Naive thymus-derived CD8-positive, alpha-beta T cell (primary cell): ENCODE measurements around the gene SETD2. TPM values are rescaled to one million over a fixed set of nuclear protein-coding genes. Genes with fewer than 3 reads are reported as not detected.

Experiments used
- ATAC-seq, 2 donors: fragments of 150-1000 bp; cut with Tn5 transposase in 1 of 2; sonication (Bioruptor Pico), chemical (Tn5 transposase) in 1 of 2; 1 replicate in 1 of 2; 2 replicates in 1 of 2; pipeline ENCODE4 v1.10.0; 2021; ENCODE audit warnings: mild to moderate bottlenecking in 2 of 2, moderate library complexity in 2 of 2
- POLR2A ChIA-PET: fragments of 350-600 bp; sonication (Branson Sonifier 250); formaldehyde crosslinking; loops from one replicate; lab custom pipeline; 2021; ENCODE audit warnings: antibody characterized with exemption; lab: Charles Lee
- DNase-seq, 10 donors: peaks; one replicate each; pipeline versions ENCODE4 v3.0.0 to v3.0.0-alpha.2; 2020 to 2022
- H3K27ac Mint-ChIP-seq, 10 donors: one replicate each; pipeline ENCODE4 v1.8.0; 2020 to 2022; ENCODE audit warnings: mild to moderate bottlenecking in 10 of 10, mixed read lengths in 10 of 10, moderate library complexity in 4 of 10, inconsistent platforms in 1 of 10
- H3K27me3 Mint-ChIP-seq, 5 donors: one replicate each; pipeline ENCODE4 v1.8.0; 2021 to 2022; ENCODE audit warnings: mixed read lengths in 5 of 5
- H3K36me3 Mint-ChIP-seq, 3 donors: one replicate each; pipeline ENCODE4 v1.8.0; 2020 to 2022; ENCODE audit warnings: mixed read lengths in 3 of 3, mild to moderate bottlenecking in 2 of 3, inconsistent platforms in 1 of 3
- H3K4me1 Mint-ChIP-seq, 4 donors: one replicate each; pipeline ENCODE4 v1.8.0; 2021 to 2022; ENCODE audit warnings: mixed read lengths in 4 of 4
- H3K4me3 Mint-ChIP-seq, 10 donors: one replicate each; pipeline ENCODE4 v1.8.0; 2020 to 2022; ENCODE audit warnings: mild to moderate bottlenecking in 10 of 10, mixed read lengths in 10 of 10, moderate library complexity in 6 of 10, inconsistent platforms in 1 of 10
- H3K9me3 Mint-ChIP-seq, 9 donors: one replicate each; pipeline ENCODE4 v1.8.0; 2020 to 2022; ENCODE audit warnings: mixed read lengths in 9 of 9, mild to moderate bottlenecking in 3 of 9, inconsistent platforms in 1 of 9, moderate library complexity in 1 of 9
- polyA plus RNA-seq, 3 donors: library from polyadenylated mRNA; unstranded; fragments of 300-500 nt; fragmentation: Illumina TruSeq; gene quantifications; one replicate each; pipeline ENCODE4 v1.2.3, GENCODE V29; 2021
- total RNA-seq, 8 experiments: library from RNA in 2 of 8; stranded (reverse) in 2 of 8; gene quantifications; one replicate each; pipeline ENCODE4 v1.2.3 and lab custom pipeline; 2021 to 2026

The SETD2 gene
- total and polyA plus RNA-seq, 5 experiments from 2014 or later: 11.8 to 85.0 (median 23.4) TPM

DNA sequence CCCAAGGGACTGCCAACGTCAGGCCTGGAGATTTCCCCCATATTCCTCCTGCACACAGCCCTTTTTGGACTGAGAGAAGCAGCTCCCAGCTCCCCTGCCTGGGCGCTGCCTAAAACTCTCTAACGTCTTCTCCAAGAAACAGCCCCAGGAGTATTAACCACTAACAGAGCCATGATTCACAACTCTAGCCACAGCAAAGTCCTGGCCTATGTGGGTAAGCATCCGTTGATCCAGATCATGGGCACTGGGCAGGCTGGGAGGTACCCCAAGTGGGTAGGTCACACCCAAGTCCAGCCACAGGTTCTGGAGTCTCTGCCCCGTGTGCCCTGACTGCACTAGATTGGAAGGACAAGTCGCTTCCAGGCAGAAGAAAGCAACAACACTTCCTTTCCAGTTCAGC, 152.5 kb downstream of the SETD2 start:
- peaks cover 0 to 22% (median 0%) of the 10 kb centered on the region in 3 donors for H3K36me3 Mint-ChIP-seq
- no peaks in the 10 kb centered on the region for H3K9me3 Mint-ChIP-seq
- H3K4me1 Mint-ChIP-seq: peaks cover 0 to 25% (median 11%) of the 10 kb centered on the region in 4 donors
- POLR2A ChIA-PET: interaction anchor here (0.7 to 1.6 kb wide), 2 partner anchors 31 to 35 kb away, joined by 3 to 4 read pairs; partner anchors contain the start of gene CCDC12
- no peaks in the 10 kb centered on the region for H3K27me3 Mint-ChIP-seq
- peak overlapping the region in 4 of 10 donors; percentile 26 to 80 (median 50) for H3K4me3 Mint-ChIP-seq
- DNase-seq: peak in 1 of 10 donors; percentile 16
- peak overlapping the region; percentile 9 to 91 (median 76) for H3K27ac Mint-ChIP-seq
- ATAC-seq: no peak

DNA sequence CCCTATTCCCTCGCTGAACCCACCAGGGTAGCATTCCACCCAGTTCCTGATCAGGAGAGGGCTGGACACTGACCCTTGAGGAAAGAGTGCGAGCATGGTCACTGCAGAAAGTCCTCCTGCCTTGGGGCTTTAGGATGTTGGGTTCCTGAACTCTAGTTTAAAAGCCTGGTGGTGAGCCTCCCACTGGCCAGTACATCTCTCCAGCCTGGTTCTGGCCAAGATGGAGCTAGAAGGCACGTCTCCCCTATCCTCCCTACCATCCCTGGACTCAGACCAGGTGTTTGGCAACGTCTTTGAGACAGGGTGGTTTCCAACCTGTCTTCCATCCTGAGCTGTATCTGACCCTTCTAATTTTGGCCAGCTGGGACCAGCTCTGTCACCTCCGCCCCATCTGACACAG, 153.0 kb downstream of the SETD2 start:
- Mint-ChIP-seq H3K9me3 (no peaks in the 10 kb centered on the region), H3K4me3 (peak overlapping the region in 7 of 10 donors; percentile 31 to 80 (median 68)), H3K27me3 (no peaks in the 10 kb centered on the region), H3K4me1 (peaks cover under 1 to 21% (median 9%) of the 10 kb centered on the region in 4 donors), H3K27ac (peak overlapping the region in 9 of 10 donors; percentile 19 to 91 (median 74)), H3K36me3 (peaks cover 0 to 22% (median 1%) of the 10 kb centered on the region in 3 donors)
- ATAC-seq: no peak
- POLR2A ChIA-PET: interaction anchor here (0.7 to 1.6 kb wide), 2 partner anchors 31 to 34 kb away, joined by 3 to 4 read pairs; partner anchors contain the start of gene CCDC12
- DNase-seq: no peak

DNA sequence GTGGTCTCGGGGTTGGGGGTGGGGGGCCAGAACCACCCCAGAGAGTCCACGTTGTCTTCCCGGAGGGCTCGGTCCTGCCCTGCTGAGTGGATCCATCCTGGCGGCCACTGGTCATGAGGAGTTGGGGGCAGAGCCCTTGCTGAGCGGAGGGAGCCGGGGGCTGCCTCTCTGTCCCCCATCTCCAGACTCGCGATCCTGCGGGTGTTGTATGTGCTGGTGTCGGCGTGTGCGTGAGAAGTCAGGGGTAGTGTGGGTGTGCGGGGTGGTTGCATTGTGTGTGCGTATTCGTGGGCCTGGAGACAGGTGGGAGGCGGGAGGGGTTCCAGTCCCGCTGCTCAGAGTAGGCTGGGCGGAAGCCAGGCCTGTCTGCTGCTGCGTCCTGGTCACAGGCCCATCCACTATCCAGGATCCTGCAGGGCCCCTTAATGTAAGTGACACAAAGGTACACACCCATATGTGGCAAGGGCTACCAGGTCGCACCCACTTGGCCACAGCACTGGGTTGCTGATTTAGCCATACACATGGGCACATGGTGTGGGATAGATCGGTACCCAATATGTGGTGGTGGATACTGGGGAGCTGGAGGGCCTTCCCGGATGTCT, 153.7 kb downstream of the SETD2 start:
- Mint-ChIP-seq H3K27me3 (no peaks in the 10 kb centered on the region), H3K4me3 (peak overlapping the region; percentile 67 to 87 (median 79)), H3K27ac (peak overlapping the region; percentile 19 to 91 (median 88)), H3K36me3 (peaks cover 0 to 20% (median 3%) of the 10 kb centered on the region in 3 donors), H3K9me3 (no peaks in the 10 kb centered on the region), H3K4me1 (peaks cover 3 to 17% (median 9%) of the 10 kb centered on the region in 4 donors)
- DNase-seq (peak in 1 of 10 donors; percentile 18), ATAC-seq (no peak)
- POLR2A ChIA-PET: interaction anchor here (0.5 to 2.8 kb wide), 15 partner anchors 11 to 529 kb away, joined by 3 to 25 read pairs (median 4); partner anchors contain the start of genes CCDC12, KLHL18, NBEAL2 and SETD2

DNA sequence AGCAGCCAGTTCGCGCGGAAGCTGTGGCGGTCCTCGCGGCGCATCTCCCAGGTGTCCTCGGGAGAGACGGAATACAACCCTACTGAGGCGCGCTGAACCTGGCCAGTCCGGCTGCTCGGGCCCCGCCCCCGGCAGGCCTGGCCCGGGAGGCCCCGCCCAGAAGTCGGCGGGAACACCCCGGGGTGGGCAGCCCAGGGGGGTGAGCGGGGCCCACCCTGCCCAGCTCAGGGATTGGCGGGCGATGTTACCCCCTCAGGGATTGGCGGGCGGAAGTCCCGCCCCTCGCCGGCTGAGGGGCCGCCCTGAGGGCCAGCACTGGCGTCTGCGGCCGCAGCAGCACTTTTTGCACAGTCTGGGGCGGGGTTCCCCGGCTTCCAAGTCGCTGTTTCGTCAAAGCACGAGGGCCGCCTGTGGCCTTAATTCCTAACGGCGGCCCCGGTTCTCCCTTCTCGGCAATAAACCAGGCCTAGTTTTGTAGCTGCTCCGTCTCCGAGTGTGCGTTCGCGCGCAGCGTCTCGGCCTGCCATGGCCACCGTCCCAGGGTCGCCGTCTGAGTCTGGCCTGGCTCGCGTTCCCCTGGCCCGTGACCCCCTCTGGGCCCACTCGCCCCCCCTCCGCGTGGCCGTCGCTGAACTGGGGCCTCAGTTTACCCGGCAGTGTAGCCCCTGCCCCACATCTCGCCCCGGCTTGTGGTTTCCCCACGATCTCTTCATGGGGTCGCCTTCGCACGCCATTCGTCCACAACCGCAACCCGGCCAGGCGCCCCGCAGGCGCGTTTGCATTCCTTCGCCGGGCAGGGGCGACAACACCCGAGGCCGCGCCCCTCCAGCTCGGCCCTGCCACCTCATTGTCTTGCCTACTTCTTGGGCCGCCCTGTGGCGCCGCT, 154.4 kb downstream of the SETD2 start:
- H3K27ac Mint-ChIP-seq: peak overlapping the region; percentile 19 to 91 (median 88)
- H3K4me1 Mint-ChIP-seq: peaks cover 3 to 15% (median 9%) of the 10 kb centered on the region in 4 donors
- POLR2A ChIA-PET: interaction anchor here (0.5 to 2.8 kb wide), 19 partner anchors 10 to 529 kb away, joined by 3 to 25 read pairs (median 3); partner anchors contain the start of genes CCDC12, KLHL18, NBEAL2 and SETD2
- H3K36me3 Mint-ChIP-seq: peaks cover 0 to 22% (median 3%) of the 10 kb centered on the region in 3 donors
- DNase-seq: peak; percentile 65 to 91 (median 84)
- no peaks in the 10 kb centered on the region for H3K27me3 Mint-ChIP-seq
- ATAC-seq: peak; percentile 95
- no peaks in the 10 kb centered on the region for H3K9me3 Mint-ChIP-seq
- peak overlapping the region; percentile 67 to 87 (median 79) for H3K4me3 Mint-ChIP-seq

DNA sequence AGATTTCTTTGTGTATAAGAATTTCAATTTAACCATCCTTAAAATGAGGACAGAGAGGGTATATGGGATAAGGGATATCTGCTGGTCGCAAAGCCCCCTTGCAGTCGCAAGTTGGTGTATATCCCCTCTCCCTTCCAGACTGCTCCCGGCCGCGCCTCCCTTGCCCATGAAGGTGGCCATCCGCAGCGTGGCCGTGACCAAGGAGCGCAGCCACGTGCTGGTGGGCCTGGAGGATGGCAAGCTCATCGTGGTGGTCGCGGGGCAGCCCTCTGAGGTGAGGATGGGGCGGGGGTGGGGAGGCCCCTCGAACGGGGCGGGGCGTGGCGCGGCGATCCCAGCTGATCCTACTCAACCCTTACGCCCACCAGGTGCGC, 155.1 kb downstream of the SETD2 start:
- Mint-ChIP-seq H3K27ac (peak overlapping the region in 7 of 10 donors; percentile 34 to 90 (median 74)), H3K36me3 (peaks cover 0 to 19% (median 3%) of the 10 kb centered on the region in 3 donors)
- POLR2A ChIA-PET: interaction anchor here (0.6 to 2.8 kb wide), 17 partner anchors 9 to 274 kb away, joined by 3 to 25 read pairs (median 3); partner anchors contain the start of genes CCDC12, KLHL18, NBEAL2 and SETD2

DNA sequence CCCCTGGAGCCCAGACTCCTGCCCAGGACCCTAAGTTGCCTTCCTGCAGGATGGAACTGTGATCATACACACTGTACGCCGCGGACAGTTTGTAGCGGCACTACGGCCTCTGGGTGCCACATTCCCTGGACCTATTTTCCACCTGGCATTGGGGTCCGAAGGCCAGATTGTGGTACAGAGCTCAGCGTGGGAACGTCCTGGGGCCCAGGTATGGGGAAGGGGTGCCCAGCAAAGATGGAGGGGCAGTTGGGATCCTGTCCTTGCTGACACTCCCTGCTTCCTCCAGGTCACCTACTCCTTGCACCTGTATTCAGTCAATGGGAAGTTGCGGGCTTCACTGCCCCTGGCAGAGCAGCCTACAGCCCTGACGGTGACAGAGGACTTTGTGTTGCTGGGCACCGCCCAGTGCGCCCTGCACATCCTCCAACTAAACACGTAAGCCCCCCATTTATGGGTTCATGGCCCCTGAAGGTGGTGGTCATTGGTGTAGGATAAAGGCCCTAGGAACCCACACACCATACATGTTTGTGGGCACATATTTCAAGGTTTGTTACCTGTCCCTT, 155.6 kb downstream of the SETD2 start:
- ATAC-seq (no peak), DNase-seq (no peak)
- Mint-ChIP-seq H3K4me1 (peaks cover 3 to 12% (median 7%) of the 10 kb centered on the region in 4 donors), H3K27me3 (no peaks in the 10 kb centered on the region), H3K9me3 (no peaks in the 10 kb centered on the region), H3K4me3 (peak overlapping the region in 9 of 10 donors; percentile 53 to 80 (median 66)), H3K36me3 (peaks cover 0 to 18% (median 3%) of the 10 kb centered on the region in 3 donors), H3K27ac (peak overlapping the region in 7 of 10 donors; percentile 34 to 90 (median 74))
- POLR2A ChIA-PET: interaction anchor here (0.9 to 2.8 kb wide), 5 partner anchors 19 to 32 kb away, joined by 3 to 25 read pairs (median 4); partner anchors contain the start of genes CCDC12 and NBEAL2

More for the DNA sequence above, 155.1 kb downstream of the SETD2 start:
- Mint-ChIP-seq H3K4me3 (peak overlapping the region in 9 of 10 donors; percentile 56 to 80 (median 68)), H3K4me1 (peaks cover 3 to 12% (median 8%) of the 10 kb centered on the region in 4 donors), H3K27me3 (no peaks in the 10 kb centered on the region), H3K9me3 (no peaks in the 10 kb centered on the region)
- ATAC-seq (no peak), DNase-seq (no peak)

DNA sequence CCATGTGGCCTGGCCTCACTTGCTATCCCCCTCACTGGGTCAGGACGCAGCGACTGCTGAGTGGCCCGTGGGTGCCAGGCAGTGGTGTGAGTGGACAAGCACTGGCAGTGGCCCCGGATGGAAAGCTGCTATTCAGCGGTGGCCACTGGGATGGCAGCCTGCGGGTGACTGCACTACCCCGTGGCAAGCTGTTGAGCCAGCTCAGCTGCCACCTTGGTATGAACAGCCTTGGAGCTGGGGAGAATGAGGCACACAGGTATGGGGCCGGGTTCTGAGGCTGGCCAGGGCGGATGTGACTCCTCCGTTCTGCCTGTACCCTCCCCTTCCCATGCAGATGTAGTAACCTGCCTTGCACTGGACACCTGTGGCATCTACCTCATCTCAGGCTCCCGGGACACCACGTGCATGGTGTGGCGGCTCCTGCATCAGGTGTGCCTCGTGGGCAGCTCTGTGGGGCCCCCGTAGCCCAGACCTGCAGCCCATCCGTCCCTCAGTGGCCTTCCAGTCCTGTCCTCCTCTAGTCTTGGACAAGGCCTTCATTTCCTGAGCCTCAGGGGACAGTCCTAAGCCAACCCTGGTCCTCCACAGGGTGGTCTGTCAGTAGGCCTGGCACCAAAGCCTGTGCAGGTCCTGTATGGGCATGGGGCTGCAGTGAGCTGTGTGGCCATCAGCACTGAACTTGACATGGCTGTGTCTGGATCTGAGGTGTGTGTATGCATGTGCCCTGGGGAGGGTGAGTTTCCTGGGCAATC, 156.3 kb downstream of the SETD2 start:
- Mint-ChIP-seq H3K27ac (peak overlapping the region in 2 of 10 donors; percentile 43 to 53), H3K27me3 (no peaks in the 10 kb centered on the region), H3K4me3 (no peak overlapping the region), H3K9me3 (no peaks in the 10 kb centered on the region), H3K4me1 (peaks cover 3 to 12% (median 7%) of the 10 kb centered on the region in 4 donors), H3K36me3 (peaks cover 0 to 22% (median 3%) of the 10 kb centered on the region in 3 donors)
- DNase-seq: peak in 1 of 10 donors; percentile 54
- ATAC-seq: no peak
- POLR2A ChIA-PET: interaction anchor here (1.0 to 2.8 kb wide), 2 partner anchors 31 to 74 kb away, joined by 3 to 25 read pairs; partner anchors contain the start of gene CCDC12

DNA sequence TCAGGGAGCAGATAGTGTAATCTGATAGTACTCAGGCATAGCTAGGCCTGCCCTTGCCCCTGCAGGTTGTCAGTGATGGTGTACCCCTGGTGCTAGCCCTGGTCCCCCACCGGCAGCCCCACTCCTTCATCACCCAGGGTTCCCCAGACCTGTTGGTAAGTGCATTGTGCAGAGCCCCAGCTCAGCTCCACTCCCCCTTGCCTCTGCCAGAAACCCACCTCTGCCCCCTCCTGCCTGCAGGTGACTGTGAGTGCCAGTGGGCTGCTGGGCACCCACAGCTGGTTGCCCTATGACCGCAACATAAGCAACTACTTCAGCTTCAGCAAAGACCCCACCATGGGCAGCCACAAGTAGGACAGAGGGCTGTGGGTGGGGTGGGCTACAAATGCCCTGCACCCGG, 156.9 kb downstream of the SETD2 start:
- POLR2A ChIA-PET: interaction anchor here (0.5 to 1.0 kb wide), 3 partner anchors 30 to 108 kb away, joined by 3 to 6 read pairs (median 3); partner anchors contain the start of gene CCDC12
- H3K9me3 Mint-ChIP-seq: no peaks in the 10 kb centered on the region
- H3K4me1 Mint-ChIP-seq: peaks cover 4 to 12% (median 7%) of the 10 kb centered on the region in 4 donors
- no peak overlapping the region for H3K4me3 Mint-ChIP-seq
- peak overlapping the region in 5 of 10 donors; percentile 47 to 86 (median 55) for H3K27ac Mint-ChIP-seq
- DNase-seq (no peak), ATAC-seq (no peak)
- no peaks in the 10 kb centered on the region for H3K27me3 Mint-ChIP-seq
- peaks cover 0 to 25% (median 4%) of the 10 kb centered on the region in 3 donors for H3K36me3 Mint-ChIP-seq

DNA sequence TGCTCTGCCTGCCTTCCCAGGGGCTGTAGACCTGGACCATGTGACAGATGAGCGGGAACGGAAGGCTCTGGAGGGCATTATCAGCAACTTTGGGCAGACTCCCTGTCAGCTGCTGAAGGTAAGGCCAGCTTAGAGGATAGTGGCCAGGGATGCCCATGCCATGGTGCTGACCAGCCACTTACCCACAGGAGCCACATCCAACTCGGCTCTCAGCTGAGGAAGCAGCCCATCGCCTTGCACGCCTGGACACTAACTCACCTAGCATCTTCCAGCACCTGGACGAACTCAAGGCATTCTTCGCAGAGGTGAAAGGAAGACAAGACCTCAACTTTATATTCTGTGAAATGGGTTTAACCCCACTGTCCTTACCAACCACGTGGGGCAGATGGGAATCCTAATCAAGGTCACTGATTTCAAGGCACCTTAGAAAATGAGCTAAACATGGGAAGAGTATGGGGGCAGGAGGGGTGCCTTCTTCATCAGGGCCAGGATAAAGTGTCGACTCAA, 157.7 kb downstream of the SETD2 start:
- H3K27ac Mint-ChIP-seq: peak overlapping the region in 9 of 10 donors; percentile 5 to 86 (median 54)
- H3K36me3 Mint-ChIP-seq: peaks cover 0 to 25% (median 4%) of the 10 kb centered on the region in 3 donors
- no peaks in the 10 kb centered on the region for H3K27me3 Mint-ChIP-seq
- POLR2A ChIA-PET: interaction anchor here (0.5 to 1.1 kb wide), 6 partner anchors 11 to 109 kb away, joined by 3 to 6 read pairs (median 3); partner anchors contain the start of gene CCDC12
- DNase-seq (no peak), ATAC-seq (no peak)
- H3K4me1 Mint-ChIP-seq: peaks cover 4 to 12% (median 7%) of the 10 kb centered on the region in 4 donors
- H3K9me3 Mint-ChIP-seq: no peaks in the 10 kb centered on the region
- H3K4me3 Mint-ChIP-seq: peak overlapping the region in 1 of 10 donors; percentile 70

DNA sequence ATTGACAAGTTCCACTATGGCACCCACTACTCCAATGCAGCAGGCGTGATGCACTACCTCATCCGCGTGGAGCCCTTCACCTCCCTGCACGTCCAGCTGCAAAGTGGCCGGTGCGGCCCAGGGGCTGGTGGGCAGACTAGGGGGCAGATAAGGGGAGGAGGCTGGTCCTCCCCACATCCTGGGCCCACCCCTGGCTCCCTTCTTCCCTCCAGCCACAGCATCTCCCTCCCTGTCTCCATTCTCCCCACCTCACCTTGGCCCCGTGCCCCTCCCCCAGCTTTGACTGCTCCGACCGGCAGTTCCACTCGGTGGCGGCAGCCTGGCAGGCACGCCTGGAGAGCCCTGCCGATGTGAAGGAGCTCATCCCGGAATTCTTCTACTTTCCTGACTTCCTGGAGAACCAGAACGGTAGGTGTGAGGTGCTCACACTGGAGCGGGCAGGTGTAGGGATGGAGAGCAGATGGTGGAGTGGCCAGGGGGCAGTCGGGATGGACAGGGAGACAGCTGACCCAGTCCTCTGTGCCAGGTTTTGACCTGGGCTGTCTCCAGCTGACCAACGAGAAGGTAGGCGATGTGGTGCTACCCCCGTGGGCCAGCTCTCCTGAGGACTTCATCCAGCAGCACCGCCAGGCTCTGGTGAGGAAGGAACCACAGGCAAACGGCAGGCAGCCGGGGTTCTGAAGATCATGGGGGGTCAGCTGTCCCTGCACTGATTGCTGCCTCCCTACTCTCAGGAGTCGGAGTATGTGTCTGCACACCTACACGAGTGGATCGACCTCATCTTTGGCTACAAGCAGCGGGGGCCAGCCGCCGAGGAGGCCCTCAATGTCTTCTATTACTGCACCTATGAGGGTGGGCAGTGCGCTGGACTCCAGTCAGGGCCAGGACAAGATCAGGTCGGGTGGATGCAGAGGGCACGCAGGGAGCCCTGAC, 158.4 kb downstream of the SETD2 start:
- H3K27me3 Mint-ChIP-seq: no peaks in the 10 kb centered on the region
- peaks cover 0 to 25% (median 4%) of the 10 kb centered on the region in 3 donors for H3K36me3 Mint-ChIP-seq
- DNase-seq (peak in 1 of 10 donors; percentile 55), ATAC-seq (no peak)
- H3K27ac Mint-ChIP-seq: peak overlapping the region in 7 of 10 donors; percentile 5 to 71 (median 31)
- peak overlapping the region in 1 of 10 donors; percentile 35 for H3K4me3 Mint-ChIP-seq
- POLR2A ChIA-PET: interaction anchor here (0.8 to 1.2 kb wide), 4 partner anchors 10 to 18 kb away, joined by 3 to 4 read pairs (median 3); no protein-coding TSS in a partner anchor
- no peaks in the 10 kb centered on the region for H3K9me3 Mint-ChIP-seq
- H3K4me1 Mint-ChIP-seq: peaks cover 4 to 12% (median 7%) of the 10 kb centered on the region in 4 donors
